Measurements from ENCODE around the gene SMG5.

The SMG5 gene

DNA sequence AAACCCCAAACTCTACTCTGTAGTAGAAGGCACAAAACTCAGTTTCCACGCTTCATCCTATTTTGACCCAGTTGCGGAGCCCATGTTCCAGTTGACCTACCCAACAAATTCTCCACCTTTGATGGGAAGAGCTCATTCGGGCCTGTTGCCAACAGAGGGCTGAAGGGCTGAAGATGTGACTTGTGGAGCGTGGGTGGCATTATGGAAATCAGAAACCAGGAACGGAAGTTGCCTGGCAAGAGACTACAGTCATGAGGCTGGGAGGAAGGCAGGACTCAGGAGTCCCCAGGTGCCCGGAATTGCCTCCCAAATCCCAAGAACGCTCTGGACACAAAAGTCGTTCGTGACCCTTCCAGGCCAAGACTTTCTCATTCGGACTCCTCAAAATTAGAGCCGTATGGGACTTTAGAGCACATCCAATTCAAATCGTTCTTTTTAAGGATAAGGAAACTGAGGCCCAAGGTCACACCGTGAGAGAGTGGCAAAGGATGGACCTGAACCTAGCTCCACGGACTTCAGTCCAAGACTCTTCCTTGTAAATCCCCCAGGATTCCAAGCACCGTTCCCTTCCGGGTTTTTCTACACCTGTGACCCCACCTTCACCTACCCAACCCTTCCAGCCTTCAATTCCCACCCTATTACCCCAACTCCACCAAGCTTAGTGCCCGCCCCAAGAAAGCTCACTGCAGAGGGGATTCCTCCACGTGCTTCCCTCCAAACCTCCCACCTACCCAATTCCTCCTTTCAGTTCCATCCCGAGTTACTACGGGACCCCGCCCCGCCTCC, 739 bp downstream of the SMG5 start:
- DNase-seq (ENCODE audit: low read depth): no peak

DNA sequence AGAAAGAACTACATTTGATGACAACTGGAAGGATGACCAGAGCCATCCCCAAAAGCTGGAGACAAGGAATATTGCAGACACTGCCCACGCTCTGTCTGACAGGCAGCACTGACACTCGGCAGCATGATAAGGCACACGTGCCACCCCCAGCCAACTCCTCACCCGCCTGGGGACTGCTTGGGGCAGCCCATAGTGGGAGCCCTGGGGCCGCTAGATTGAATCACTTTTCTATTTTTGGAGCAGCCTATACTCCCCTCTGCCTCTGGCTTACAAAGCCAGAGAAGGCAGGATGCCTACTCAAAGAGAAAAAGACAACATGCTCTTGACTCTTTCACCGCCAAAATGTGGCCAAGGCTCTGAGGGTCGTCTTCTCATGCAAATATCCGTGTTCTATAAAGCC, 1.3 kb downstream of the SMG5 start:
- no peak for DNase-seq (ENCODE audit: low read depth)

DNA sequence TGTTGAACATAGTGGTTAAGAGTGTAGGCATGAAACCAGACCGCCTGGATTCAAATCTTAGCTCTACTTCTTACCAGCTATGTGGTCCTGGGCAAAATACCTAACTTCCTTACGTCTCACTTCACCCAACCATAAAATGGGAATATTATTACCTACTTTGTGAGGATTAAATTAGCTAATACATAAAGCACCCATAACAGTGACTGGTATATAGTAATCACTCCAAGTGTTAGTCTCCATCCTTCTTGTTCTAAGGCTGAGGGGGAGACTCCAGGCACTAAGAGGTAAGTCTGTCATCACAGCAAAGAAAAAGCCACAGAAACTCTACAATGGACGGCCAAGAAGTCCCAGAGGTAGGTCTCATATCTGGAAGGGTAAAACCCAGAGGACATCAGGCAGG, 2.8 kb downstream of the SMG5 start:
- DNase-seq (ENCODE audit: low read depth): no peak

DNA sequence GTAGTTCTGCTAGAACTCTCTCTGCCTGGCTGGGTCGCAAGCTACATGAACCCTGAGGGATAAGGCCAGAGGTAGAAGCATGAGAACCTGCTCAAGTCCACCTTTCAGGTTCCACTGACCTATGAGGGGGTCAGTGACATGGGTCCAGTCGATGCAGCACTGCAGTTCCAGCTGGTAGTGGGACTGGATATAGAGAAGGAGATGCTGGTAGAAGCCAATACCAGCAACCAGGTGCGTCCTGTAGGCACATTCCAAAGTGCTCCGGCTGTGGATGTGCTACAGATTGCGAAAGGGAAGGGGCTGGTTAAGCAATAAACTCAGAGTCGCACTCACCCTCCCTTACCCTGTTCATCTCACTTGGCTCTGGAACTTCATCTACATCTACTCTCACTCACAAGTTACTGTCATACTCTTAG, 5.7 kb downstream of the SMG5 start:
- no peak for DNase-seq (ENCODE audit: low read depth)

DNA sequence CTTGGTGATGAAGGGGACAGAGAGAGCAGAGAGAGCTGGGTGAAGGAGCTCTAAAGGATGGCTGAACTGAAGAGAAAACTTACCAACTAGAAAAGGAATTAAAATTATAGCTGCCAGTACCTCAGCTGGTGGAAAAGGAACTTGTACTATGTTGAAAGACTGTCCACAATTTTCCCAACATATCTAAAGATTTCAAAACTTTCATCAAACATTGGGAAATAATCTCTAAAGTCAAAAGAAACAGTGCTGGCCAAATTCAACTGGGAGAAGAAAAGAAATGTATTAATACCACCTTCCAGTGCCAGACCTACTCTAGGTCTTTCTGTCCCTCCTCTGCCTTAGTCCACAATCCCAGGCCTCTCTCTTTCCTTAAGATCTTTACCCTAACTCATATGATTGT, 6.1 kb downstream of the SMG5 start:
- no peak for DNase-seq (ENCODE audit: low read depth)

DNA sequence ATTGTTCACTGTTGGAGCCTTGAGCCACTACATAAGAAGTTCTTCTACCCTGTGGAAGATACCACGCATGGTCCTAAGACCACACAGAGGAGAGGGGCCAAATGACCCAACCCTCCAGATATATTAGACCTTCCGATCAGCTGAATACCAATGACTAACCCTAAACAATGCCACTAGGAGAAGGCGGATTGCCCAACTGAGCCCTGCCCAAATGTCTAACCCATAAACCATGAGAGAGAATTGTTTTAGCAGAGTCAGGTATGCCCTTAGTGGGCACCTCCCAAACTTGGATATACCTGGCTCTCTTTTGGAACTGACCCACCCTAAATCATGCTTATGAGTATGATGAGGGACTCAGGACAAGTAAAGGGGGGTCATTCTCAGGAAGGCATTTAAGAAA, 12.3 kb downstream of the SMG5 start:
- DNase-seq (ENCODE audit: low read depth): no peak

DNA sequence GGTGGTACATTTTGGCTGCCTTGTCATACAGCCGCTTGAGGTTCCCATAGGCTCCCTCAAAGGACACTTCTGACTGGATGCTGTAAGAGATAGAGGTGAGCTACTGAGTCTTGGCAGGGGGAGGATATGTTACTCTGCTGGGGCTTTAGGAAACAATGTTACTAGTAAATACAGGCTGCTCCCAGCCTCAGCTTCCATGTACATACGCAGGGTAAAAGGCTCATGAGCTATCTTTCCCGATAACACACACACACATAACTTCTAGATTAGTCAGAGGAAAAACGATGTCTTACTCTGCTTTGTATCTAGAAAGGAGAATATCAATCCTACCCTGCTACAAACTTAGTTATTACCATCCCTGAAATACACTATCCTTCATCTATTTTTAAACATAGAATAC, 14.3 kb downstream of the SMG5 start:
- DNase-seq (ENCODE audit: low read depth): no peak

DNA sequence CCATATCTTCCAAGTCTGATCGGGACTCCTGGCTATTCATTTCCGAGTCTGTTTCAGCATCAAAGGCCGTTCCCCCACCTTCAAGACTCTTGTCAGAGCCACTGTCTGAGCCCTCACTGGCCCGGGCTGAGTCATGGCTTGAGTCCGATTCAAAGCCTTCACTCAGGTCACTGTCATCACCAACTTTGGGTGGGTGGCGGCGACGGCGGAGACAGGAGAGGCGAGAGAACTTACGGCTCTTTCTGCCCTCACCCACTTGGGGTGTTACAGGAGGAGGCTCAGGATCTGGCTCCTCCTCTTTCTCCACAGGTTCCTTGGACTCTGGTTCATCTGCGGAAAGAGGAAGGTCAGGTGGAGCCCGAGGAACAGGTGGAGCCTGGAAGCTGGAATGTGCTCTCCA, 16.6 kb downstream of the SMG5 start:
- DNase-seq (ENCODE audit: low read depth): no peak

DNA sequence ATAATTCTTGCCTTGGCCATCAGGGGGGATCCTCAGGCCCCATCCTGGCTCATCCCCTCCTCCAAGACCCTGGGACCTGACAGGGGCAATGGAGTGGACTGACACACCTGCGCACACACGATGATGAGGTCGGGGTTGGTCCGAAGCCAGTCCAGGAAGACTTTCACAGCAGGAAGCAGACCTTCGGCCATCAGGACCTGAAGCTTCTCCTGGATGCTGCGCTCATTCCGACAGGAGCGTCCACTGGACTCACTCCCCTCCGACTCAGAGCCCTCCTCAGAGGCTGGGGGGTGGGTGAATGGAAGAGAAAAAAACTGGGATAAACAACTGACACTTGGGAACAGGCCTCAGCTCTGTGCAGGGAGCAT, 19.4 kb downstream of the SMG5 start:
- DNase-seq (ENCODE audit: low read depth): no peak

DNA sequence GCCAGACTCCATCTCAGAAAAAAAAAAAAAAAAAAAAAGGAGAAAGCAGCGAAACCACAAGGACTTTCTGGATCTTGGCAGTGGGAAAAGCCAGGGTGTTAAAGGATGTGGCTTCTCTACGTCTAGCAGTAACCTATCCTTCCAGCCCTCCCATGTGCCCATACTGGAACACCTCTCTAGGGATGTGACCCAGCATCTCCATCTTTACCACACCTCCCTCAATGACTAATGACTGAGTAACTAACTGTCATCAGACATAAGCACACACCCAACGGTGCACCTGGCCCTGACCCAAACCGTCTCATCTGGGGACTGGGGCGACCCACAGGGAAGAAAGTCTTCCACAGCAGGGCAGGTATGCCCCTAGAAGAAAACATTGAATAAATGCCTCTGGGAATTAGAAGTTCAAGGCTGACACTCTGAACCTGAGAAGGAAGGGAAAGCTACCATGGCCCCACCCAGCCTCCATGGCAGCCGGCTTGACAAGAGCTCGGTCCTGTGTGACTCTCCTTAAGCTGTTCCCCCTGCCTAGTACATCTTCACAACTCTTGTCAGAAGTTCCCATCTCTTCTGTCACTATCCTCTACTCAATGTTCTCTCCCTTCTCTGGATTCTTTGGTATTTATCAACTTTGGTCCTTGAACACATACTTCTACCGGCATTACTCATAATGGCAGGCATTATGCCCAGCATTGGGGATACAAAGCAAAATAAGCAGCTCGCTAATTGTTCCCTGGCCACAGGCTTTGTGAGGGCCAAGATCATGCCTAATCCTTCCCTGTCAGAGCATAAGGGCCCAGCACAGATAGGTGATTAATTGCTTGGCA, 20.0 kb downstream of the SMG5 start:
- peak; percentile 24 for DNase-seq (ENCODE audit: low read depth)

DNA sequence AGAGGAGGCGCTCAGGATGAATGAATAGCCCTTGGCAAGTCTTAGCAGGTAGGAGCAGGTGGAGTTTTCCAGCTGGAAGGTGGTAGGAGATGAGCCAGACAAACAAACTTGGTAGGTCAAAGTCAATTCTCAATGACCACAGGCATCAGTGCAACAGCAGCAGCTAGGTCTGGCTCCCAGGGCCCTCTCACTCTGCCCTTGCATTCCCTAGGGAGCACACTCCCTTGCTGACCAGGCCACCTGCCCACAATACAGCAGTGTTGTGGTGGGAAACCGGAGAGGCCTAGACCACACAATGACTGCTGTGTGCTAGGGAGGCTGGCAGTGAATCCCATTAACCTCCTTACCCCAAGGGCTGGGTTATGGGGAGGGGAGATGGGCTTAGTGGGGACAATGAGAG, 21.7 kb downstream of the SMG5 start:
- DNase-seq (ENCODE audit: low read depth): no peak

DNA sequence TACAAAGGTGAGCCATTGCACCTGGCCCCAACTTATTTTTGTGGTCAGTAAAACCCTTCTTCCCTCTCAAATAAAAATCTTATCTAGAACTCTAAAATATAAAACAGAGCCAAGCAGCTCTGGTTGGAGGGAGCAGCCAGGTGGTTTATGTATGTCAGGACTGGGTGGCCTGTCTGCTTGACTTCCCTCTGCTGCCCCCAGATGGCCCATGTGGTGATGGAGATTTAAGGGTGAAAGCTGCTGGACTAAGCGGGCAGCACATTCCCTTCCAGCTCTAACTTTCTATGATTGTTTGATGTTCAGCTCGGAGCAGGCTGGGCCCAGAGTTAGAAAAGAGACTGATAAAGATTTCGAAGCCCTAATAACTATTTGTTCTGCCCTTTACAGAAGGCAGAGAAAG, 22.8 kb downstream of the SMG5 start:
- DNase-seq (ENCODE audit: low read depth): no peak

DNA sequence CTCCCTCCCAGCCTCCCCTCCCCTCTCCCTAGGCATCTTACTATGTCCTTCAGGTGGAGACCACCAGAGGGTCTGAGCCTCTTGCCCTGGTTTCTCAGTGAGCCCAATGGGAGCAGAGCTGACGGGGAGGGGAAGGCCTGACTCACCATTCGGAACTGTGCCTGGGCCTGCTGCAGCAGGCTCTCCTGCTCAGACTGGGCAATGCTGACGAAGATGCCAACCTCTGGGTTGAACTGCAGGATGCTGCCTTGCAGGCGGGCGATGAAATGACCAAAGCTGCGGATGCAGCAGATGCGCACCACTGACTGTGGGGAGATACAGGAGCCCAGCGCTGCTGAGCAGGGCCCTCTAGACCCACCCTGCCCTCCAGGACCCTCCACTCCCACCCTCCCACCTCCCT, 23.8 kb downstream of the SMG5 start:
- DNase-seq (ENCODE audit: low read depth): no peak

DNA sequence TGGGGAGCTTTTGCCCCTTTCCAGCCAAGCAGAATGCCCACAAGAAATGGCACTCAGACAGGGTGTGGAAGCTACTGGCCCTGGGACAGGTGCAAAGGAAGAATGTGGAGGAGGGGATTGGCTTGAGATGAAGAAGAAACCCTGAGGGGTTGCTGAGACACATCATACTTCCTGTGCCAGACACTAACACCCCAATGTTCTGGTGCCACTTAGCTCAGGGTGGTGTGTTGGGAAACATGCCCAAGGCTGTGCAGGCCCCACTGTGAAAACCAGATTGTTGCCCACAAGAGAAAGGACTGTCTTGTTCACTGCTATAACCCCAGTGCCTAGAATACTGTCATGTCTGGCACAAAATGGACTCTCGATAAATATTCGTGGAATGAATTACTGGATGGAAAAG, 24.9 kb downstream of the SMG5 start:
- no peak for DNase-seq (ENCODE audit: low read depth)

DNA sequence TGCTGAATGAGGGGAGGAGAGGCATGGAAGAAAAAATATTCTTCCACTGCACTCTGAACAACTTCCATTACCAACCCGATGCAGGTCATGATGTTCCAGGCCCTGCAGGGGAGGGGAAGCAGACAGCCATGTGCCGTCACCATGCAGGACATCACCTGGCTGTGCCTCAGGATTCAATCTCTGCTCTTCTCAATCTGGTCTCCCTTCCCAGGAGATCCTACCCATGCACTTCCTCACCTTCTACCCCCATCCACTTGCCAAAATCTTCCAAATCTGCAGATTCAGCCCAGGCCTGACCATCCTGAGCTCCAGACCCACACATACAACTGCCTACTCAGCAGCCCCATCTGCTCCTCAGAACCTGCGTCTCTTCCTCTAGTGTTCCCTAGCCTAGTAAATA, 29.0 kb downstream of the SMG5 start:
- no peak for DNase-seq (ENCODE audit: low read depth)

DNA sequence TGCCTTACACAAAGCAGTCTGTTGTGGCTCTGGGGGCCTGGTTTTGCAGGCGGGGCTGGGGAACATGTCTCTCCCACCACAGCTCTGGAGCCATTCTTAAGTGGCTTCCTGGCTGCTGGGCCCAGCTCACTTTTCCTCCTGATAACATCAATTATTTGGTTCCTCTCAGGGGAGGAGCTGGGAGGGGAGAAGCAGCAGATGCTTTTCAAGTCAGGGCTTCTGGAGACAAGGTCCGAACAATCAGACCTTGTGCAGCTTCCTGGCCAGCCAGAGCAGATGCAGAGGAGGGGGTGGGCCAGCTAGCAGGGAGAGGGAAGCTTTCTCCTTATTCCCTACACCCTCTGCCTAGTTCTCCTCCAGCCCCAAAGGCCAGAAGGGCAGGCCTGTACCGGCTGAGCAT, 31.1 kb downstream of the SMG5 start:
- DNase-seq (ENCODE audit: low read depth): no peak

DNA sequence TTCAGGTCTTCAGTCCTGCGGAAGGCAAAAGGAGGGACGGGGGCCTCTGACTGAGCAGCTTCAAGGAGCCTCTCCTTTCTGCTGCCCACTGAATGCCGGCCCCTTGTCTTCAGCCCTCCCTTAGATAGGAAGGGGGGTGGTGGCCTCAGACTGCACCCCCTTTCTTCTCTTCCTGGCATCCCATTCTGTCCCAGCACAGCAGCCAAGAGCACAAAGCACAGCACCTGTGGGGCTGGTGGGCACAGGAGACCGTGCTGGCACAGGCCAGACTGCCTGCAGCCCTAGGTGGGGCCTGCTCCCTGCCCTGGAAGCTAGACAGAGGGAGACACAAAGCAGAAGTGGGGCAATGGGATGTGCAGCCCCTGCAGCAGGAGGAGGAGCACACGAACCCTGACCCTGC, 33.0 kb downstream of the SMG5 start:
- no peak for DNase-seq (ENCODE audit: low read depth)

DNA sequence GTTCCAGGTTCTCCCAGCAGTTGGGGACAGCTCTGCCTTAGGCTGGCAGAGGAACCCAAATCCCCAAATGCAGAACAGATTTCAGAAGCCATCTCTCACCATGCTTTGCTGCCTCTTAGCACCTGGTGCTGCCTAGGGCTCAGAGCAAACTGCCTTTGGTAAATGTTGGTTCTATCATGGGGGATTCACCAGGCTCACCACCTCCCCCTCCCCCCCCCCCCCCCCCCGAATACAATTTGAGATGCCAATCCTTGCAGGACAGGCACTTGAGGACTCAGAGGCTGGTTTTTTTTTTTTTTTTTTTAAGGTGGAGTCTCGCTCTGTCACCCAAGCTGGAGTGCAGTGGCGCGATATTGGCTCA, 34.3 kb downstream of the SMG5 start:
- no peak for DNase-seq (ENCODE audit: low read depth)

DNA sequence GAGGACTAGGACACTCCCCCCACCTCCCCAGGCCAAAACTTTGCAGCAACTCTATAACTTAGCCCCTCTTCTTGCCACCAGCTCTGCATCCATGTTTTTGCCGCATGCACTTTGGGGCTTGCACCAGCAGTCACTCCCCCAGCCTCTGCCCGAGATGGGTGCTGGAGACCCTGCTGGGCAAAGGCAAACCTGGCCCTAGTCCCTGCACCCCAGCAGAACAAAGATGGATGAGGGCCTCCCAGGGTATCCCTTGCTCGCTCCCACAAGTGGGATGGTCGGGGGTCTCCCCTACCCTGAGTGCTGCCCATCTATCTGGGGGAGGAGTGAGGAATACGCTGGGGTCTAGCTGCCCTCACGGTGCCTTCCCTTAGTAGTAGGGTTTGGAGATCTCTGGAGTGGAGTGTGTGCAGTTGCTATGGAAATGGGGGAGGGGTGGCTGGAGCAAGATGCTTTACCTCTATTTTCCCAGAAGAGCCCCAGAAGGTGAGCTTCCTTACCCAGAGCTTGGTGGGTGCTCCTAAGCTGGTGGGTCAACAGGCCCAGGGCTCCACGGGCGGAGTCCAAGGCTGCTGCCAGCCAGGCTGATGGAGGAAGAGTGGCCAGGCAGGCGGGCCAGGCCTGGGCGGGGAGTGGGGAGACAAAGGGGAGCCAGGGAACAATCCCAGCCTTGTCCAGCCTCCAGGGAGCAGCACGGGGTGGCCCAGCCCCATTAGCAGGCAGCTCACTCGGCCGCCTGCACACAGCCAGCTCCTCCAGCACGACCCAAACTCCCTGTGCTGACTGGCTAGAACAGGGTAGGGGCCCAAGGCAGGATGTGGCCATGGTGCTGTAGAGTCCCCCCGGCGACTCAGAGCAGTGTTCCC, 34.9 kb downstream of the SMG5 start, which contains the start of gene PAQR6:
PAQR6 (minus strand) TSS at position 597 of the 863 bp plus-strand sequence. CDS start 1,325 bp downstream, outside the sequence.
- DNase-seq (ENCODE audit: low read depth): no peak

DNA sequence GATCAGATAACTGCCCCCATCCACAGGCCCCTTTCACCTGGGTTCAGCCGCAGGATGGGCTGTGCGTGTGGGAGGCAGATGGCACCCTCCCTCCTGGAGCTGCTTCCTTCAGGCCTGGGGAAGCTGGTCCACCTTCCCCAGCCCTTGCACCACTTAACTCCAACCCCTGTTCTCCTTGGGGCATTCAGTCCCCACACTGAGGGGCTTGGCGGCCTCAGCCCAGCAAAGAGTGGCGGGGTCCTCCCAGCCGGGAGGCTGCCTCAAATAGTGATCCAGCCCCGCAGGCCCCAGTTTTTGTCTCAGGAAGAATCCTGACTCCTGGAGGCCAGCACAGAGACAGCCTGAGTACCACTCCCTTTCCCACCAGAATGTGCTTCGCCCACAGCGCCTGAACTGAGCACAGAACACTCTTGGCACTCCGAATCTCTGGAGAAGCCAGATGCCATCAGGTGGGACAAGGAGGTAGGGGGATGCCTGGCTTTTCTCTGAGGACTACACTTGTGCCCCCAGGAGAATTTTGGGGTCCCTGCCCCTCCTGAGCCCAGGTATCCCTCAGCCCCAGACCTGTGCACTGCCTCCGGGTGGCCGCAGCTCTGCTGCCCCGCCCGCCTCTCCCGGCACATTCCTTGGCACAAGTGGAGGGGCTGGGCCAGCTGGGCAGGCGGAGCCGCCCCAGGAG, 35.7 kb downstream of the SMG5 start:
- no peak for DNase-seq (ENCODE audit: low read depth)

DNA sequence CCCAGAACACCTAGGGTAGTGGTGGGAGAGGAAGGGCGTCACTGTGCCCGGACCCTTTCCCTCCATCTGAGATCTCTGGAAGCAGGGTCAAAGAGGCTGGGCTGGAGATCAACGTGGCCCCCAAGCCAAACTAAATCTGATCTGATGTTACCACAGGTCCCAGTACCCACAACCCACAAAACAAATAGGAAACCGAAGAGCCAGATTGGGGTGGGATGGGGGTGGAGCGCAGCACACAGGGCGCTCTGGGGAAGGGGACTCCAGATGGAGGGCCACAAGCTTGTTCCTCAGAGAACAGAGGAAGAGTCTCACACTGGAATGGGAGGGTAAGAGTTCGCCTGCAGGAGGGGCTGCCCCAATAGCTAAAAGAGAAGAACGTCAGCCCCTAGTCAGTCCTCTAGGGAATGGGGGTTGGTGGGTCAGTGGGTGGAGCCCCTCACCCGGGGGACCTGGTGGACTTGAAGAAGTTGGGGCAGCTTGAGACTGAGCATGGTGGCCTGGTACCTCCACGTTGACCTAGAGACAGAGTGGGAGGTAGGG, 36.3 kb downstream of the SMG5 start:
- no peak for DNase-seq (ENCODE audit: low read depth)

Measured in HS-27A (cell line).